Activated T-cell treated with anti-CD3 and anti-CD28 coated beads for 24 hours (primary cell): ENCODE data around the gene RNF224.
A peak's percentile ranks its signal among the peaks of the same experiment; 100 is the strongest.
"Not testable (repeated sequence)": the region's sequence is repeated elsewhere in the genome, so short reads cannot be mapped to it uniquely, and the experiment has no call there.

Experiments used
- DNase-seq: peaks from one replicate; pipeline ENCODE4 v3.0.0-alpha.2; 2020; ENCODE audit warnings: low read depth

RNF224 gene

DNA sequence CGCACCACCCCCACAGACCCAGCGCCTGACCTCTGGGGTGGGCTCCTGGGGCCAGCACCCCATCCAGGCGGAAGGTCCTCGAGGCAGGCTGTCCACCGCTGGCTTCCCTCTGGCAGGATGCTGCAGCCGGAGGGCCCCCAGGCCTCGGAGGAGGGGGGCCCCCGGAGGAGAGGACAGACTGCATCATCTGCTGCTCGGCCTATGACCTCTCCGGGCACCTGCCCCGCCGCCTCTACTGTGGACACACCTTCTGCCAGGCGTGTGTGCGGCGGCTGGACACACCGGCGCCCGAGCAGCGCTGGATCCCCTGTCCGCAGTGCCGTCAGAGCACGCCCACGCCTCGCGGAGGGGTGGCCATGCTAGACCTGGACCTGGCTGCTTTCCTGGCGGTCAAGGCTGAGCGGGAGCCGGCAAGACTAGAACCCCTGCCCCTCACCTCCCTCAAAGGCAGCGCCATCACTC lies 1.2 kb downstream of the RNF224 start:
- no peak for DNase-seq

DNA sequence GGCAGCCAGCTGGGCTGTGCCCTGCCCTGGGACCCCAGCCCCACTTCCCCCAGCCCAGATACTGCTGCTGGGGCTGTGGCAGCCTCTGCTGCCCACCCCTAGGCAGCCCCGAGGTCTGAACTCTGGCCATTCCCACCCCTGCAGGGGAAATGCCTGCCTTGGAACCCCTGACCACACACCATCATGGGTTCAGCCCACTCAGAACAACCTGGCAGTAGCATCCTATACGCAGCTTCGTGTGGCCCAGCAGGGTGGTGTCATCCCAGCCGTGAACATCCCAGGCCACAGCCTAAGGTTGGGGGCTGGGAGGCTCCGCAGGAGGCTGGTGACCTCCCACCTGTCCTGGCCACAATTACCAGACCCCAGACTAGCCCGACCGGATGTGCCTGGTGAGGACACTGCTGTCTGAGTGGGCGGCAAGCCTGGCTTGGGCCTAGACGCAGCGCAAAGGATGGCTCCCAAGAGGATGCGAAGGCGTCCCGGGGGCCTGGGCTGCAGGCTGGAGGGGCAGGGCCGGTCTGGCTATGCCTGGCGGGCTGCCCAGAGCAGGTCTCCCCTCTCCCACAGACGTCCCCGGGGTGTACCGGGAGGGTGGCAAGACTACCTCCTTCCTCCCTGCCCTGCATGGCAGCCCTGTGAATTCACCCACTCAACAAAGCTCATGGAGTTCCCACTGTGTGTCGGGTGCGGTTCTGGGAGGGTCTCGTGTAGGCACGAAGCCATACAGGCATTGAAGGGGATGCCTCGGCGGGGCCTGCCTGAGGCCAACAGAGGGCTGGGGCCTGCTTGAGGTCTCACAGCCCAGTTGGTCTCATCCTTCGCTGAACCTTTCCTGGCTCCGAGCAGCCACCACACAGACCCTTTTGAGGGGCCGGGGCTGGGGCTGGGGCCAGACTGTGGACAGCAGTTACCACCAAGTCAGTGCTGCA lies 1.9 kb downstream of the RNF224 start:
- DNase-seq = no peak

DNA sequence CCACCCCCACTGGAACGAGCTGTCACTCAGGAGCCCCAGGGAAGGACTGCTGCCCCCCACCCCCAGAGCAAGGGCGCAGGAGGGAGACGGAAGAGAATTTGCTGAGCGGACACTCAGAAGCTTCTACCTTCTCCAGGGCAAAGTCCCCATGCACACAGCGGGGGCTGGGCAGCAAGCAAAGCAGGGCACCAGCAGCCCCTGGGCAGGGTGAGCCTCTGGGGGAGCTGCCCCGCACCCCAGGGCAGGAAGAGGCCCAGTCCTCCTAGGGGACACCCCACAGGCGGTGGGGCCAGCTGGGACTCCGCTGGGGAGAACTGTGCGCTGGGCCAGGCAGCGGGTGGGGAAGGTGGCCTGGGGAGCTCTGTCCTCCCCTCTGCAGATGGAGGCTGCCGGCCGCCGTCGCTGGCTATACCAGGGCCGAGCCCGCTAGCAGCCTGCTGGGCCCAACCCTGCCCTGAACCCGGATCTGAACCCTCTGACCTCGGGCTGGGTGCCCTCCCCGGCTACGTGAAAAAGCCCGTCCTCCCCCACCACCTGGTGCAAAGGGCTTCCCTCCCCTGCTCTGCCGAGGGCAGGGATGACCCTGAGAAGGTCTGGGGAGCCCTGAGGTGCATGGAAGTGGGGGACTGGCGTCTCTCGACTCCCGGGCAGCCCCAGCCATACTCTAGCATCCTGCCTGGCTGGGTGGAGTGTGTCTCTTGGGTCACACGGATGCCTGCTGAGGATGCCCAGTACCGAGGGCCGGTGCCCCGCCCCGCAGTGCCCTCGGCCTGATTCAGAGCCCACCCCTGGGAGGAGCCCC lies 2.8 kb downstream of the RNF224 start:
- DNase-seq = no peak

DNA sequence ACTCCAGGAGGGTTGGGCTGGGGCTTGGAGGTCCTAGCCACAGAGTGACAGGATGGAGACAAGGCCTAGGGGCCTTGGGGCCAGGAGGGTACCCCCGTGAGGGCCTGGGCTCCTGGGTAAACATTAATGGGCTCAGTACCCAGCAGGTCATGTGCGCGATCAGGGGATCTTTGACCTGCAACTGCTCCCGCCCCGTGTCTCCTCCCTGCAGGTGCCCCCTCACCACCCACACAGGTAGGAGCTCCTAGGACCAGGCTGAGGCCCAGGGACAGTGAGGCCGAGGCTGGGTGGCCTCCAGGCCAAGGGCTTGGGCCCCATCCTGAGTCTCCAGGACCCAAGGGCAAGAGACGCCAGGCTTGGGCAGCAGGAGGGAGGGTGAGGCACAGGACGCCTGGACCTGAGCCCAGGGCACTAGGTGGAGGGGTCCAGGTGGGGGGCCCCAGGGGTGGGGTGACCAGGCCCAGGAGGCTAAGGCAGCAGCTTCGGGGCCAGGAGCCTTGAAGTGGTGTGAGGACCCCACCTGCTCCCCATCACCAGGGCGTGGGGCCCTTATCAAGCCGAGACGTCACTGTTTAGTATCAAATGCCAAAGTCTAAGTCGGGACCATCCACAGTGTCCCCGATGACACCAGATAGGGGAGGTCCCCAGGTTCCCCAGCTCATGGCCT lies 3.5 kb downstream of the RNF224 start, which contains the start of gene SLC34A3:
SLC34A3 (plus strand) TSS at position 197 of the 667 bp plus-strand sequence. CDS start 802 bp downstream, outside the sequence.
- no peak for DNase-seq

DNA sequence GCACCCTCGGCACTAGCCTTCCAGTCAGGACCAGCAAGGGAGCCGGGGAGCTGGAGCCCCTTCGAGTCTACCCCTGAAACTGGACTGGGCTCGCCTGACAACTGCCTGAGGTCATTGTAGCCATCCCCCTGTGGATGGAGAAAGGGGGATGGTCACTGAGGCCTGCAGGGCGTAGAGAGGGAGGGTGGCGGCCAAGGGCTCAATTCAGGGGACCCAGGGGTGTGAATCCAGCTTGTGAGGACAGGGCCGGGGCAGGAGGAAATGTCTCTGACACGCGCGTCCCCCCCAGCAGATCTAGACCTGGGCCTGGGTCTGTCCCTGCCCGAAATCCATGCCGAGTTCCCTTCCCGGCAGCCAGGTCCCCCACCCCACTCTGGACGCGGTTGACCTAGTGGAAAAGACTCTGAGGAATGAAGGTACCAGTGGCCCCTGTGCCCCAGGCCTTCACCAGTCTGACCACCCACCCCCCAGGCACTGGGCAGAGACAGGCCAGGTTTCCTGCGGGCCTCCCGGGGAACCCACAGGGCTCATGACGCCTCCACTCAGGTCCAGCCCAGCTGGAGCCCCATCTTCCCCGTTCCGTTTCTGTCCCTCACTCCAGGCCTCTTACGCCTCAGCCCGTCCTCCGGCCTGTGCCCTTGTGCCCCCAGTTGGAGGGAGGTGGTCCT lies 4.2 kb downstream of the RNF224 start:
- no peak for DNase-seq

DNA sequence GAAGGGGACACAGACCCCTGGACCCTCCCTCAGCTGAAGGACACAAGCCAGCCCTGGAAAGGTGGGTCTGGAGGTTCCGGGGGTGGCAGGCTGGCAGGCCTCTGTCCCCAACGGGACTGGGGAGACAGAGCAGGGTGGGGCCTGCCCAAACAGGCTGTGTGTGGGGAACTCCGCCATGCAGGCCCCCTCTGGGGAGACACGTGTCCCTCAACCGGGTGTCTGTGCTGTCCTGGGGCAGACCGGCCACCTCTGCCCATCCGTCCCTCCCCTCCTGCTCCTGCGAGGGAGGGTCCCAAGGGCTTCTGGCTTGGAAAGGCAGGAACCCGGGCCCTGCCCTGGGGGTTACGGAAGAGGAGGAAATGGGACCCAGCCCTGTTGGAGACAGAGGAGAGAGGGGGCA lies 4.8 kb downstream of the RNF224 start:
- no peak for DNase-seq

DNA sequence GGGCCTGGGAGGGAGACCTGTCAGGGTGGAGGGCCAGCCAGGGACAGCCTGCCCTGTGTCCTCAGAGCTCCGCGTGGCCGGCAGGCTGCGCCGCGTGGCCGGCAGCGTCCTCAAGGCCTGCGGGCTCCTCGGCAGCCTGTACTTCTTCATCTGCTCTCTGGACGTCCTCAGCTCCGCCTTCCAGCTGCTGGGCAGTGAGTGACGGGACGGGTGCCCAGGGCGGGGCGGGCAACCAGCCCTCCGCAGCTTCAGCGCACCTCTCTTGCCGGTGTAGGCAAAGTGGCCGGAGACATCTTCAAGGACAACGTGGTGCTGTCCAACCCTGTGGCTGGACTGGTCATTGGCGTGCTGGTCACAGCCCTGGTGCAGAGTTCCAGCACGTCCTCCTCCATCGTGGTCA lies 5.2 kb downstream of the RNF224 start:
- DNase-seq = no peak

DNA sequence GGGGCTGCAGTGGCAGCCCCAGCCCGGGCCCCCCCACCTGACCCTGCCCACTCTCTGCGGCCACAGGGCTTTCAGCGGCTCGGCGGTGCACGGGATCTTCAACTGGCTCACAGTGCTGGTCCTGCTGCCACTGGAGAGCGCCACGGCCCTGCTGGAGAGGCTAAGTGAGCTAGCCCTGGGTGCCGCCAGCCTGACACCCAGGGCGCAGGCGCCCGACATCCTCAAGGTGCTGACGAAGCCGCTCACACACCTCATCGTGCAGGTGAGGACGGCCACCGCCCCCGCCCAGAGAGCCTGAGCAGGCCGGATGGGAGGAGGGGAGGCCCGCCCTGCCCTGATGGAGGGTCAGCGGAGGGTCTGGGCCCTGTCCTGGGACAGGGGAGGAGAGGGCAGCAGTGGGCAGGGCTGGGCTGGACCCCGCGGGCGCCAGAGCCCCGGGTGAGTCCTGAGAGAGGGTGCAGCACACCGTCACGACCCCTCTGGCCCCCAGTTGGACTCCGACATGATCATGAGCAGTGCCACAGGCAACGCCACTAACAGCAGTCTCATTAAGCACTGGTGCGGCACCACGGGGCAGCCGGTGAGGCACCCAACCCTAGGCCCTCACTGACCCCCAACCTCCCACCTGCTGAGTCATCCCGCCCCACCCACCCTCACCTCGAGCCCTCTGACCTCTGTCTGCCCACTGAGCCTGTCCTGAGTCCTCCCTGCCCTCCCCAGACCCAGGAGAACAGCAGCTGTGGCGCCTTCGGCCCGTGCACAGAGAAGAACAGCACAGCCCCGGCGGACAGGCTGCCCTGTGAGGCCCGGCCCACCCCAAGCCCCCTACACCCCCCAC lies 6.1 kb downstream of the RNF224 start:
- no peak for DNase-seq

DNA sequence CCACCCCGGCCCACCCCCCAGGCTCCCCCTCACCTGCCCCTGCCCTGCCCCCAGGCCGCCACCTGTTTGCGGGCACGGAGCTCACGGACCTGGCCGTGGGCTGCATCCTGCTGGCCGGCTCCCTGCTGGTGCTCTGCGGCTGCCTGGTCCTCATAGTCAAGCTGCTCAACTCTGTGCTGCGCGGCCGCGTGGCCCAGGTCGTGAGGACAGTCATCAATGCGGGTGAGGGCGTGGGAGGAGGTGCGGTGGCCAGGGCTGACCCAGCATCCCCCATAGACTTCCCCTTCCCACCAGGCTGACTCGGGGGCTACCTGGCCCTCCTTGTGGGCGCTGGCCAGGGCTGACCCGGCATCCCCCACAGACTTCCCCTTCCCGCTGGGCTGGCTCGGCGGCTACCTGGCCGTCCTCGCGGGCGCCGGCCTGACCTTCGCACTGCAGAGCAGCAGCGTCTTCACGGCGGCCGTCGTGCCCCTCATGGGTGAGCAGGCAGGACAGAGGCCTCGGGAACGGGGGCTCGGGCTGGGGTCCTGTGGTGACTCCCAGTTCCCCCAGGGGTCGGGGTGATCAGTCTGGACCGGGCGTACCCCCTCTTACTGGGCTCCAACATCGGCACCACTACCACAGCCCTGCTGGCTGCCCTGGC lies 6.9 kb downstream of the RNF224 start:
- DNase-seq = no peak

DNA sequence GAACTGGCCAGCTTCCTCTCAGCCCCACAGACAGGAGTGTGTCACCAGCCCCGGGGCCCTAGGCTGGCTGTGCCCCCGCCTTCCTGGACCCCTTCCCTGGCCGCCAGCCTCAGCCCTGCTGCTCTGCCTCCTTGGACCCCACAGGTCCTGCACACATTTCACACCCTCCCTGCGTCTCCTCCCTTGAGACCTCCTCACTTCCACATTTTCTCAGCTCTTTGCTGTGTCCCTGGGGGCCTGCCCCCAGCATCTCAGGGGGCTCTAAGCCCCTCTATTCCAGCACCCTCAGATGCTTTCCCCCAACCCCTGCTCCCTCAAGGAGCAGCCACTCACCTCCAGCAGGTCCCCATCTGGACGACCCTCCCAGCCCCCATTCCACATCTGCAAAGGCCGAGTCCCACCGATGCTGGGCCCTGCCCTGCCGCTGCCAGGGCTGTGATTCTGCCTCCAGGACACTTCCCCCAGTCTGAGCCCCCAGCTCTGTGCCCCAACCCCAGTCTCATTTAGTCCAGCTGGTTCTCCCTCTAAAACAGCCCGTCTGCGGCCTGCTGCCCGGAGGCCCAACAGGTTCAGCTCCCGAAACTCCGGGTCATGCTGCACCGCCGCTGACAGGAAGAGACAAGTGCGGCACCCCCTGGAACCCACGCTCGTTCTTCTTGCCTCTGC lies 7.6 kb downstream of the RNF224 start:
- no peak for DNase-seq

DNA sequence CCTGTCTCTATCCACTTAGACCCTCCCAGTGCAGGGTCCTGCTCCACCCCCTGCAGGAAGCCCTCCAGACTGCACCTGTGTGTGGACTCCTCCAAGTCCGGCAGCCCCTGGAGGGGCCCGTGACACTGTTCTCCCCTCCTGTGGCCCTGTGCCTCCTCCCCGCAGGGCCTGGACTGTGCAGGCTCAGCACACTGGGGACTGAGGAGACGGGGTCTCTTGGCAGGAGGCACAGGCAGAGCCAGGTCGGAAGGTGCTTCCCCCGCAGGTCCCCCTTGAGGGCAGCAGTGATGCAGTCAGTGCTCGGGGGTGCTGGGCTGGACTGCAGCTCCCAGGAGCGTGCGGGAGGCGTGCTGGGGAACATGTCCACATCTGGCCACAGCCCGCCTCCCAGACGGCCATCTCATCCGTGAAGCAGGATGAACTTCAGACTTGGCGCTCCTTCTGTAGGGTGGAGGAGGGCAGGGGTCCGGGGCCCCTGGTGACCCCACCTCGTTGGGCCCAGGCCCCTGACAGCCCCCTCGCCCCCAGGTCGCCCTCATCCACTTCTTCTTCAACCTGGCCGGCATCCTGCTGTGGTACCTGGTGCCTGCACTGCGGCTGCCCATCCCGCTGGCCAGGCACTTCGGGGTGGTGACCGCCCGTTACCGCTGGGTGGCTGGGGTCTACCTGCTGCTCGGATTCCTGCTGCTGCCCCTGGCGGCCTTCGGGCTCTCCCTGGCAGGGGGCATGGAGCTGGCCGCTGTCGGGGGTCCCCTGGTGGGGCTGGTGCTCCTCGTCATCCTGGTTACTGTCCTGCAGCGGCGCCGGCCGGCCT lies 8.3 kb downstream of the RNF224 start:
- DNase-seq = no peak

DNA sequence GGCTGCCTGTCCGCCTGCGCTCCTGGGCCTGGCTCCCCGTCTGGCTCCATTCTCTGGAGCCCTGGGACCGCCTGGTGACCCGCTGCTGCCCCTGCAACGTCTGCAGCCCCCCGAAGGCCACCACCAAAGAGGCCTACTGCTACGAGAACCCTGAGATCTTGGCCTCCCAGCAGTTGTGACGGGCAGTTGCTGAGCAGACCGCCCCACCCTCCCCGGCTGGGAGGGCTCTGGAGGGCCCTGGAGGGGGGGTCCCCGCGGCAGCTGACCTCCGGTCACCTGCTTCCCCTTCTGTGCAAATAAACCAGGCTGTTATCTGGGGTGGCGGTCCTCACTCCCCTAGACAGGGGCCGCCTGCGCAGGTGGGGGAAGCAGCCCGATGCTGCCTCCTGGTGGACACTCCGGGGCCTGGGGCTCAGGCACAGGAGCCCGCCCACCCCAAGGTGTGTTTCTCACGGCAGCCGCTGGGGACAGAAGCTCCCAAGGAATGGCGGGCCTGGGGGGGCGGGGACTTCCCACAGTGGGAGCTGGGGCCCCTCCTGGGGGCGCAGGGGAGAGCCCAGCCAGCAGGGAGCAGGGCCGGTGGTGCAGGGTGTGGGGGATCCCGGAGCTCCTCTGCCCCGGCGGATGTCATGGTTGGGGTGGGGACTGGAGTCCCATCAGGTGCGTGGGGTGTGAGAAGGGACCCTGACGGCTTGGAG lies 9.1 kb downstream of the RNF224 start:
- DNase-seq = peak; percentile 86

DNA sequence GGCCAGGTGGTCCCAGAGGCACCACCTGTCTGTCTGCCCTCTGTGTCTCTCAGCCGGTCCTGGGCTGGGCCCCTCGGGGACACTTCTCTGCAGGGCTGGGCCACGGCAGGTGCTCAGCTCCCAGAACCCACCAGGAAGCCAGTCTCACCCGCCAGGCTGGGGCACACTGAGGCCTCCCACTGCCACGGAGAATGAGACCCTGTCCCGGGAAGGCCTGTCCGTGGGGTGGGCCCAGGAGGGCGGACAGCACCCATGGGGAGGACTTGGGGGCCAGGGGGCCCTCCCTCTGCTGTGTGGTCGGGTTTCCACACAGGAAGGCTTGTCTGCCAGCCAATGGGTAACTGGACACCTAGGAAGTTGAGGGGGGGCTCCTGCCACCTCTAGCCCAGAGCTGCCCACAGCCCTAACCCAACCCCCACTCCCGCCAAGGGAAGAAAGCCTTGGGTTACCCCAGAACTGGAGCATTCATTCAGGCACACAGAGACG lies 9.7 kb downstream of the RNF224 start:
- no peak for DNase-seq

DNA sequence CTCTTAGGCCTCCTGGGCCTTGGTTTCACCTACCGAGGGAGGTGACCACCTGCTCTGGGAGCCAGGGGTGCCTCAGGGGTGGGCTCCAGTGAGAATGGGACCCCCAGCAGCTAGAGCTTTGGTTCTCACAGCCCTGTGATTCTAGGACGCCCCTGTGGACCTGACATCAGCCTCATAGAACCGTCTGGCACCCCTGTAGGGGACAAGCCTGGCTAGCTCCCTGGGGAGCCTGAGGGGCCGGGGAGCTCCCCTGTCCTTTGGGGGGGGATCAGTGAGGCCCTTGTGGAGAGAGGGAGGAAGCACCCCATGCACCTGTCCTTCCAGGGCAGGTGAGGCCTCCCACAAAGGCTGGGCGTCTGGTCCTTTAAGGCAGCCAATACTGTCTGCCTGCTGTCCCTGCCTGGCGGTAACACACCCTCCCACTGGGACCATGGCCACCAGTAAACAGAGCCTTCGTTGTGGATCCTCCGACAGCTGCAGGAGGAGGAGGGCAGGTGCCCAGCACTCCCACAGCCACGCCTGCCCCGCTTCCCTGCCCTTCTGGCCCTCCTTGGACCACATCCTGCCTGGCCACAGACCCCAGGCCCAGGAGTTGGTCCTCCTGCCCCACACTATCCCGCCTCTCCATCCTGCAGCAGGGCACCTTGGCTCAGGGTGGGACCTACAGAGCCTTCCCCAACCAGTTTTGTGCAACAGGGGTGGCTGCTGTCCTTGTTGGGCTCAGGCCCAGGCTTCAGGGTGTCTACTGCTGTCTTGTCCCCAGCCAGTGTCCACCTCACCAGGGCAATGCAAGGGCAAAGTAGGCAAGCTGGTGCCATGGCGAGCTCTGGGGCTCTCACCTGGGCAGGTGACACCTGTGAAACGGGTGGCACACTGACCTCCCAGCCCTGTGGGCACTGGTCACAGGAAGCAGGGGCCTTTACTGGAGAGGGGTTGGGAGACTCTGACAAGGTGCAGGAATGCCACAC lies 10.7 kb downstream of the RNF224 start:
- no peak for DNase-seq

DNA sequence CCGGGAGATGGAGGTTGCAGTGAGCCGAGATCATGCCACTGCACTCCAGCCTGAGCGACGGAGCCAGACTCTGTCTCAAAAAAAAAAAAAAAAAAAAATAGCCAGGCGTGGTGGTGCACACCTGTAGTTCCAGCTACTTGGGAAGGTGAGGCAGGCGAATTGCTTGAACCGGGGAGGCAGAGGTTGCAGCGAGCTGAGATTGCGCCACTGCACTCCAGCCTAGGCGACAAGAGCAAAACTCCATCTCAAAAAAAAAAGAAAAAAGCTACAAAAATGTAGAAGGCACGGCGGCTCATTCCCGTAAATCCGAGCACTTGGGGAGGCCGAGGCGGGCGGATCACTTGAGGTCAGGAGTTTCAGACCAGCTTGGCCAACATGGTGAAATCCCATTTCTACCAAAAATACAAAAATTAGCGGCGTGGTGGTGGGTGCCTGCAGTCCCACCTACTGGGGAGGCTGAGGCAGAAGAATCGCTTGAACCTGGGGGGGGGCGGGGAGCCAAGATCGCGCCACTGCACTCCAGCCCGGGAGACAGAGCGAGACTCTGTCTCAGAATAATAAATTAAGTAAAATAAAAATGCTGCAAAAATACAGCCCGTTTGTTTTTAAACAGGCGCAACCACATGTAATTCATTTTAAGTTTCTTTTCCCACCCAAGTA lies 12.4 kb downstream of the RNF224 start:
- not testable (repeated sequence) for DNase-seq

DNA sequence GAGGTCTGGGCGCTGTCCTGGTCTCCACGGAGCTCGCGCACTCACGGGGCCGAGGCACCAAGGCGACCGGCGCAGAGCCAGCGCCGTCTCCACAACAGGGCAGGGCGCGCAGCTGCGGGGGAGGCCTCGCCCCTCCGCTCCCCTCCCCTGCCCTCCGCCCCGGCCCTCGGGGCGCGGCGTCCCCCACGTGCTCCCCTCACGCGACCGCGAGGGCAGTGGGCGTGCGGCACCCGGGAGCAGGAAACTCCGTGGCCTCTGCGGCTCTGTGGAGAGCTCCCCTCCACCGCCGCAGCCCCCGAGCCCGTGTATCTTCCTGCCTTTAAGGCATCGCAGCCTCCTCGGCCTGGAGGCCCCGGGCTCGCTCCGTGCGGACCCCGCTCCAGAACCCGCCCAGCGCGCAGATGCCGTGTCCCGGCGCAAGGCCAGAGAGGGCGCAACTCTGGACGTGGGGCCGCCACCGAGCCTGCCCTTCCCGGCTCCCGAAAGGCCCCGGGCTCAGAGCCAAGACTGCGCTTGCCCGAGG lies 13.1 kb downstream of the RNF224 start:
- DNase-seq = peak; percentile 60
